ENCODE measurements around the gene GLIS1.
A peak's percentile ranks its signal among the peaks of the same experiment; 100 is the strongest.

GLIS1 gene

GRCh38 chr1:53766194-53766742 lies 27.3 kb upstream of the GLIS1 start:
- Histone ChIP-seq H3K9me2 (replicated peaks; ENCODE audit: insufficient read depth, low read length) (no peaks in the 10 kb centered on the region), H4K20me1 (ENCODE audit: insufficient read depth, low read length) (no peaks in the 10 kb centered on the region), H3K4me3 (ENCODE audit: low read length) (peak overlapping the region; percentile 45), H3K9me3 (replicated peaks; ENCODE audit: insufficient read depth, low read length) (no peaks in the 10 kb centered on the region), H3K79me2 (ENCODE audit: low read length) (no peaks in the 10 kb centered on the region), H2AFZ (ENCODE audit: low read length) (peak overlapping the region; percentile 58; the same call in 1 of the 2 replicates), H3K4me1 (ENCODE audit: low read length) (peaks cover 15% of the 10 kb centered on the region), H3K27ac (ENCODE audit: low read length) (peak overlapping the region; percentile 56), H3F3A (ENCODE audit: insufficient read depth, low read length) (peaks cover 9% of the 10 kb centered on the region; the same call in 1 of the 2 replicates), H3K4me2 (ENCODE audit: low read depth, low read length) (peak overlapping the region; percentile 80), H3K36me3 (replicated peaks; ENCODE audit: insufficient read depth, low read length) (no peaks in the 10 kb centered on the region), H3K9ac (ENCODE audit: low read length) (no peak overlapping the region; the same call in 1 of the 2 replicates), H3K27me3 (replicated peaks; ENCODE audit: insufficient read depth, low read length) (no peaks in the 10 kb centered on the region)
- TF ChIP-seq EZH2phosphoT487 (IDR thresholded peaks at IDR 0.05; ENCODE audit: low read length): no peak
- no peak for TF ChIP-seq CTCF (IDR thresholded peaks at IDR 0.05; ENCODE audit: low read length)
- no peak for TF ChIP-seq EZH2 (optimal IDR thresholded peaks at IDR 0.05; ENCODE audit: low read depth, low read length)
- peak; percentile 39 for DNase-seq

GRCh38 chr1:53765657-53766056 lies 26.7 kb upstream of the GLIS1 start:
- Histone ChIP-seq H3K9ac (ENCODE audit: low read length) (no peak overlapping the region), H3K9me2 (replicated peaks; ENCODE audit: insufficient read depth, low read length) (no peaks in the 10 kb centered on the region), H3K27me3 (replicated peaks; ENCODE audit: insufficient read depth, low read length) (no peaks in the 10 kb centered on the region), H4K20me1 (ENCODE audit: insufficient read depth, low read length) (no peaks in the 10 kb centered on the region), H3K36me3 (replicated peaks; ENCODE audit: insufficient read depth, low read length) (no peaks in the 10 kb centered on the region), H3K79me2 (ENCODE audit: low read length) (no peaks in the 10 kb centered on the region), H3K9me3 (replicated peaks; ENCODE audit: insufficient read depth, low read length) (no peaks in the 10 kb centered on the region), H2AFZ (ENCODE audit: low read length) (no peak overlapping the region), H3K4me2 (ENCODE audit: low read depth, low read length) (peak overlapping the region; percentile 80; the same call in 1 of the 2 replicates), H3K4me3 (ENCODE audit: low read length) (no peak overlapping the region), H3K27ac (ENCODE audit: low read length) (peak overlapping the region; percentile 56; the same call in 1 of the 2 replicates), H3F3A (ENCODE audit: insufficient read depth, low read length) (peaks cover 9% of the 10 kb centered on the region; the same call in 1 of the 2 replicates), H3K4me1 (ENCODE audit: low read length) (peaks cover 15% of the 10 kb centered on the region)
- peak; percentile 19 for DNase-seq
- TF ChIP-seq CTCF (IDR thresholded peaks at IDR 0.05; ENCODE audit: low read length) (no peak), EZH2 (optimal IDR thresholded peaks at IDR 0.05; ENCODE audit: low read depth, low read length) (no peak), EZH2phosphoT487 (IDR thresholded peaks at IDR 0.05; ENCODE audit: low read length) (no peak)

DNA sequence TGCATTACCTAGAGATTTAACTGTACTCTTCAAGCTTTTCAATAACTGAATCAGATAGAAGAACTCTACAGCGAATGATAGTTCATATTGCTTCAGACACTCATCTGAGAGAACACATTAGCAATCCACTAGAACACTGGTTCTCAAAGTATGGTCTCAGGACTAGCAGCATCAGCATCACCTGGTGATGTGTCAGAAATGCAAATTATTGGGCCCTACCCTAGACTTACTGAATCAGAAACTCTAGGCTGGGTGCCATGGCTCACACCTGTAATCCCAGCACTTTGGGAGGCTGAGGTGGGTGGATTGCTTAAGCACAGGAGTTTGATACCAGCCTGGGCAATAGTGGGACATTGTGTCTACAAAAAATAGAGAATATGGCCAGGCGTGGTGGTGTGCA lies 24.9 kb upstream of the GLIS1 start:
- no peaks in the 10 kb centered on the region for H3K9me2 ChIP-seq (replicated peaks; ENCODE audit: insufficient read depth, low read length)
- no peaks in the 10 kb centered on the region for H4K20me1 ChIP-seq (ENCODE audit: insufficient read depth, low read length)
- H3K4me2 ChIP-seq (ENCODE audit: low read depth, low read length): no peak overlapping the region
- H3K9ac ChIP-seq (ENCODE audit: low read length): no peak overlapping the region
- H3K36me3 ChIP-seq (replicated peaks; ENCODE audit: insufficient read depth, low read length): no peaks in the 10 kb centered on the region
- H3K4me3 ChIP-seq (ENCODE audit: low read length): no peak overlapping the region
- H3F3A ChIP-seq (ENCODE audit: insufficient read depth, low read length): peaks cover 9% of the 10 kb centered on the region; the same call in 1 of the 2 replicates
- H2AFZ ChIP-seq (ENCODE audit: low read length): no peak overlapping the region
- no peaks in the 10 kb centered on the region for H3K9me3 ChIP-seq (replicated peaks; ENCODE audit: insufficient read depth, low read length)
- no peak overlapping the region for H3K27ac ChIP-seq (ENCODE audit: low read length)
- no peaks in the 10 kb centered on the region for H3K79me2 ChIP-seq (ENCODE audit: low read length)
- H3K27me3 ChIP-seq (replicated peaks; ENCODE audit: insufficient read depth, low read length): no peaks in the 10 kb centered on the region
- DNase-seq: no peak
- peaks cover 15% of the 10 kb centered on the region for H3K4me1 ChIP-seq (ENCODE audit: low read length)
- TF ChIP-seq EZH2 (optimal IDR thresholded peaks at IDR 0.05; ENCODE audit: low read depth, low read length): no peak
- no peak for TF ChIP-seq CTCF (IDR thresholded peaks at IDR 0.05; ENCODE audit: low read length)
- no peak for TF ChIP-seq EZH2phosphoT487 (IDR thresholded peaks at IDR 0.05; ENCODE audit: low read length)
